Activated T-helper 2 cell treated with anti-CD3 and anti-CD28 coated beads, Interferon-gamma antibody, Interleukin-2, Interleukin-4, amounts not matched to agents 10 μg/mL and 5 μg/mL and 100 μg/mL, durations not matched to agents 14 hours and 24 hours and 36 hours (primary cell): Measurements from ENCODE around the gene NR4A3. TPM values are rescaled to one million over a fixed set of nuclear protein-coding genes. Genes with fewer than 3 reads are reported as not detected.
A peak's percentile ranks its signal among the peaks of the same experiment; 100 is the strongest.

Experiments used
- DNase-seq: peaks from one replicate; pipeline ENCODE4 v3.0.0; 2021; ENCODE audit warnings: low spot score
- H3K27ac Mint-ChIP-seq: one replicate; pipeline ENCODE4 v1.8.0; 2021; ENCODE audit warnings: mixed read lengths
- H3K27me3 Mint-ChIP-seq: one replicate; pipeline ENCODE4 v1.8.0; 2021; ENCODE audit warnings: low read depth, mixed read lengths
- H3K36me3 Mint-ChIP-seq: one replicate; pipeline ENCODE4 v1.8.0; 2021; ENCODE audit warnings: low read depth, mixed read lengths
- H3K4me1 Mint-ChIP-seq: one replicate; pipeline ENCODE4 v1.8.0; 2021; ENCODE audit warnings: low read depth, mixed read lengths
- H3K4me3 Mint-ChIP-seq: one replicate; pipeline ENCODE4 v1.8.0; 2021; ENCODE audit warnings: low read depth, mild to moderate bottlenecking, moderate library complexity, mixed read lengths
- H3K9me3 Mint-ChIP-seq: one replicate; pipeline ENCODE4 v1.8.0; 2021; ENCODE audit warnings: mixed read lengths
- intact Hi-C: fragments of 100-400 bp; cut with micrococcal nuclease; formaldehyde crosslinking; loops from one replicate; pipeline ENCODE4 v1.15.1; 2023
- total RNA-seq: library from RNA; stranded (reverse); gene quantifications from 2 replicates; pipeline ENCODE4 v1.2.3, GENCODE V29; 2022

Gene NR4A3
- total RNA-seq, 1 donor from 2014 or later, result 169 TPM

GRCh38 chr9:99905833-99906402 is 84.2 kb downstream of the NR4A3 start:
- H3K4me1 Mint-ChIP-seq, result peaks cover 25% of the 10 kb centered on the region
- peak overlapping the region; percentile 78 for H3K27ac Mint-ChIP-seq
- peaks cover 19% of the 10 kb centered on the region for H3K27me3 Mint-ChIP-seq
- H3K36me3 Mint-ChIP-seq, result peaks cover 7% of the 10 kb centered on the region
- H3K4me3 Mint-ChIP-seq, result peak overlapping the region; percentile 83
- DNase-seq, result no peak
- intact Hi-C loops, result loop anchor here (2.0 kb wide), 3 partner anchors 23 to 85 kb away; partner anchors contain the start of gene NR4A3
- H3K9me3 Mint-ChIP-seq, result no peaks in the 10 kb centered on the region

- peak within 1 kb of the TSS; percentile 90 for H3K27ac Mint-ChIP-seq
- peak; percentile 76 for DNase-seq
- peak within 1 kb of the TSS; percentile 94 for H3K4me3 Mint-ChIP-seq
- intact Hi-C loops, result loop anchor here (2.0 kb wide), 3 partner anchors 24 to 86 kb away; partner anchors contain the start of gene NR4A3
- H3K27me3 Mint-ChIP-seq, result peaks cover 17% of the 10 kb centered on the region
- peaks cover 12% of the 10 kb centered on the region for H3K36me3 Mint-ChIP-seq
- no peaks in the 10 kb centered on the region for H3K9me3 Mint-ChIP-seq
- peaks cover 28% of the 10 kb centered on the region for H3K4me1 Mint-ChIP-seq
These were observed 84.9 kb downstream of the NR4A3 start, which contains the start of gene STX17 for GRCh38 chr9:99906403-99907207. Gene STX17 (plus strand): TSS chr9:99906654. CDS start chr9:99915240, 8,586 bp downstream.

DNA sequence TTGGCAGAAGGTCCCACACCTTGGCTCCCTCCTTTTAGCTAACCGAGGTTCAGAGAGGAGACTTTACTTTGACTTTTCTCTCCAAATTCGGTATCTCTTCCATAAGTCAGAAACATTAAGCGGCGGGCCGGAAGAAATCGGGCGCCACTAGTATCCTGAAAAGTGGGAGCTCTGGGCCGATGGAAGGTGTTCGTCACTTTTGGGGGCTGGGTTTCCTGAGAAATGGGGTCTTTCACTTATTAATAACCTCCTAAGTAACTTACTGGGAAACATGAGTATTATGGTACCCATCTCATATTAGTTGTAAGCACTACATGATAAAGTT is 85.5 kb downstream of the NR4A3 start:
- intact Hi-C loops, result loop anchor here (2.0 kb wide), 3 partner anchors 24 to 86 kb away; partner anchors contain the start of gene NR4A3
- H3K4me1 Mint-ChIP-seq, result peaks cover 29% of the 10 kb centered on the region
- no peaks in the 10 kb centered on the region for H3K9me3 Mint-ChIP-seq
- peak overlapping the region; percentile 94 for H3K4me3 Mint-ChIP-seq
- peaks cover 12% of the 10 kb centered on the region for H3K27me3 Mint-ChIP-seq
- H3K36me3 Mint-ChIP-seq, result peaks cover 15% of the 10 kb centered on the region
- DNase-seq, result no peak
- peak overlapping the region; percentile 90 for H3K27ac Mint-ChIP-seq

DNA sequence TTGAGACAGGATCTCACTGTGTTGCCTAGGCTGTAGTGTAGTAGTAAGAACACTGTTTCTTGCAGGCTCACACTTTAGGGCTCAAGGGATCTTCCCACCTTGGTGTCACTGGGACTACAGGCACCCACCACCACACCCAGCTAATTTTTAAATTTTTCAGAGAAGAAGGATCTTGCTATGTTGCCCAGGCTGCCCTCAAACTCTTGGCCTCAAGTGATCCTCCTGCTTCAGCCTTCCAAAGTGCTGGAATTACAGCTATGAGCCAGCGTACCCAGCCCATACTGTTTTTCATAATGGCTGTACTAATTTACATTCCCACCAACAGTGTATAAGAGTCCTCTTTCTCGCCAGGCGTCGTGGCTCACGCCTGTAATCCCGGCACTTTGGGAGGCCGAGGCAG is 89.9 kb downstream of the NR4A3 start:
- H3K4me3 Mint-ChIP-seq, result no peak overlapping the region
- DNase-seq, result no peak
- H3K9me3 Mint-ChIP-seq, result no peaks in the 10 kb centered on the region
- no peak overlapping the region for H3K27ac Mint-ChIP-seq
- H3K4me1 Mint-ChIP-seq, result peaks cover 28% of the 10 kb centered on the region
- H3K36me3 Mint-ChIP-seq, result peaks cover 47% of the 10 kb centered on the region
- H3K27me3 Mint-ChIP-seq, result no peaks in the 10 kb centered on the region
- intact Hi-C loops, result no loop called here

Other genes starting within 250 kb of the NR4A3 start
- 27.6 and 27.9 TPM in 2 replicates for gene STX17, start 84.8 kb downstream of the NR4A3 start, total RNA-seq